ENCODE measurements around the gene DGKQ. TPM values are rescaled to one million over a fixed set of nuclear protein-coding genes. Genes with fewer than 3 reads are reported as not detected.

The DGKQ gene
- total RNA-seq, 1 experiment from 2014 or later = 11.5 TPM

DNA sequence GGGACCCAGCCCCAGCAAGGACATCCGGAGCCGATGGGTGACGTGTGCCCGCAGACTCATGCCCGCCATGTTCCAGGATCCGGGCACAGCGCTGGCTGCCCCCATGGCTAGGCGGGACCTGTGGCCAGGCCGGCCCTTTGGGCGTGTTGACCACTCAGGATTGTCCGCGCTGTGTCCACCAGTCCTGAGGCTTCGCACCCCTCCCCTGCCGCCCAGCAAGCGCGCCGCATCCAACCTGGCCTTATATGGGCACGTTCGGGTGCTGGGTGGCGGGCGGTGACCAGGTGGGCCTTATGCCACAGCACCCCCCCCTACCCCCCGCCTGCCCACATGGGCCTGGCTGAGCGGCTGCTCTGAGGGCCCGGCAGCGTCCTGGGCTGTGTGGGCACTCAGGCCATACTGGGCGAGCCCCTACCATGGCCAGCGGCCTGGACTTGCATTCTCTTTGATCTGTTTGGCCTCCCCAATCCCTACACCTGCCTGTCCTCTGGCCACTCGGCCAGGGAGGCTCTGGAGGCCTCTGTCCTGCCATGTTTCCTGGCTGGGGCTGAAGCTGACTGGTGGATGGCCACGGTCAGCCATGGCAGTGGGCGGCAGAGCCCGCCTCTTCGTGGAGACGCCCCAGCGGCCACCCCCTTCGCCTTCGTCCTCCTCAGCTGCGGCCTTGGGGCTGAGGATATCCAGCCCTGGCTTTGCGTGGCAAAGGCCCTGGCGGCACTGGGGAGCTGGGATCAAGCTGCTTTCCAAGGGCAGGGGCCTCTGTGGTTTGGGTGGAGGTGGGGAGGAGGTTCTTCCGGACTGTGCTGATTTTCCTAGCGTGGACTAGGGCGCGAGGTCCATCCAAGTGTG, 40.1 kb upstream of the DGKQ start:
- Histone ChIP-seq H3K27me3 (ENCODE audit: insufficient read depth, low read depth) (peaks cover 6% of the 10 kb centered on the region; the same call in 1 of the 2 replicates), H3K79me2 (ENCODE audit: low read depth) (no peaks in the 10 kb centered on the region; the same call in 1 of the 2 replicates), H3K9me3 (ENCODE audit: insufficient read depth, low read depth) (no peaks in the 10 kb centered on the region), H4K20me1 (ENCODE audit: insufficient read depth) (peaks cover 2% of the 10 kb centered on the region; the same call in 1 of the 2 replicates), H2AFZ (no peak overlapping the region), H3K4me1 (replicated peaks; ENCODE audit: insufficient read depth) (peaks cover 5% of the 10 kb centered on the region; the same call in 1 of the 2 replicates), H3K36me3 (ENCODE audit: low read depth) (no peaks in the 10 kb centered on the region), H3F3A (ENCODE audit: insufficient read depth, low read depth) (peaks cover 22% of the 10 kb centered on the region; the same call in 1 of the 2 replicates), H3K27ac (no peak overlapping the region), H3K9me2 (ENCODE audit: insufficient read depth) (no peaks in the 10 kb centered on the region), H3K4me3 (no peak overlapping the region), H3K4me2 (no peak overlapping the region)
- BruUV-seq (replicated peaks) = no TSS peak
- TF ChIP-seq, protein P1, sequence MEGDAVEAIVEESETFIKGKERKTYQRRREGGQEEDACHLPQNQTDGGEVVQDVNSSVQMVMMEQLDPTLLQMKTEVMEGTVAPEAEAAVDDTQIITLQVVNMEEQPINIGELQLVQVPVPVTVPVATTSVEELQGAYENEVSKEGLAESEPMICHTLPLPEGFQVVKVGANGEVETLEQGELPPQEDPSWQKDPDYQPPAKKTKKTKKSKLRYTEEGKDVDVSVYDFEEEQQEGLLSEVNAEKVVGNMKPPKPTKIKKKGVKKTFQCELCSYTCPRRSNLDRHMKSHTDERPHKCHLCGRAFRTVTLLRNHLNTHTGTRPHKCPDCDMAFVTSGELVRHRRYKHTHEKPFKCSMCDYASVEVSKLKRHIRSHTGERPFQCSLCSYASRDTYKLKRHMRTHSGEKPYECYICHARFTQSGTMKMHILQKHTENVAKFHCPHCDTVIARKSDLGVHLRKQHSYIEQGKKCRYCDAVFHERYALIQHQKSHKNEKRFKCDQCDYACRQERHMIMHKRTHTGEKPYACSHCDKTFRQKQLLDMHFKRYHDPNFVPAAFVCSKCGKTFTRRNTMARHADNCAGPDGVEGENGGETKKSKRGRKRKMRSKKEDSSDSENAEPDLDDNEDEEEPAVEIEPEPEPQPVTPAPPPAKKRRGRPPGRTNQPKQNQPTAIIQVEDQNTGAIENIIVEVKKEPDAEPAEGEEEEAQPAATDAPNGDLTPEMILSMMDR (conservative IDR thresholded peaks at IDR 0.05) = no peak
- TF ChIP-seq EZH2 (IDR thresholded peaks at IDR 0.05; ENCODE audit: low read depth) = no peak
- intact Hi-C loops (cut with micrococcal nuclease; ENCODE audit: unreplicated experiment) = loop anchor here (5.0 kb wide), 2 partner anchors 234 to 334 kb away; partner anchors contain the start of genes CTBP1 and UVSSA
- POLR2A ChIA-PET (ENCODE audit: unreplicated experiment) = no interaction called here
- CTCF ChIA-PET = no interaction called here
- no peak for DNase-seq

DNA sequence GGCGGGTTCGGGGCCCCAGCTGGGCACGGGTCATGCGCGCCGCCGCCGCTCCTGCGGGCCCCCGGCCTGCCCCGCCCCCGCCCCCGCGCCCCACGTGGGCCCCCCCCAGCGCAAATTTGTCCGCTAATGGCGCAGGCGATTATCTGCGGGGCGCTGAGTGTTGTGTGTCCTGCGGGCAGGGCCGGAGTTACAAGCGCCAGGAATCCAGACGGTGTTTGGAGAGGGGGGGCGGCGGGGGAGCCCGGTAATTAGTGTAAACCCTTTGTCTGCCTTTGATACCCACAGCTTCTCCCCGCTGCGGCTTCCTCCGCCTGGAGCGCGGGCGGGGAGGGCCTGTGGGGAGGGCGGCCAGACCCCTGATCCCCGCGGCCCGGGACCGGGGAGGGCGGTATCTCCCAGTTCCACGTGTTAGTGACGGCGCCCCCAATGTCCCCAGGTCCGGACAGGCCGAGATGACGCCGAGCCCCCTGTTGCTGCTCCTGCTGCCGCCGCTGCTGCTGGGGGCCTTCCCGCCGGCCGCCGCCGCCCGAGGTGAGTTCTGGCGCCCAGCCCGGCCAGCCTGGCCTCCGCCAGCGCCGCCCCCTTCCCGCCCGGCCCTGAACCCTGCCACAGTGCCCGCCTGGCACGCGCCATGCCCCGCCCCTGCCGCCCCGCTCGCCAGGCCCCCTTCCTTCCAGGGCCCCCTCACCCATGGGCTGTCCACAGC, 38.8 kb upstream of the DGKQ start:
- Histone ChIP-seq H3K4me3 (peak overlapping the region; percentile 68), H4K20me1 (ENCODE audit: insufficient read depth) (peaks cover 2% of the 10 kb centered on the region; the same call in 1 of the 2 replicates), H2AFZ (peak overlapping the region; percentile 86), H3K4me1 (replicated peaks; ENCODE audit: insufficient read depth) (peaks cover 5% of the 10 kb centered on the region; the same call in 1 of the 2 replicates), H3K79me2 (ENCODE audit: low read depth) (no peaks in the 10 kb centered on the region; the same call in 1 of the 2 replicates), H3F3A (ENCODE audit: insufficient read depth, low read depth) (peaks cover 25% of the 10 kb centered on the region; the same call in 1 of the 2 replicates), H3K36me3 (ENCODE audit: low read depth) (no peaks in the 10 kb centered on the region), H3K27me3 (ENCODE audit: insufficient read depth, low read depth) (peaks cover 11% of the 10 kb centered on the region; the same call in 1 of the 2 replicates), H3K9me3 (ENCODE audit: insufficient read depth, low read depth) (no peaks in the 10 kb centered on the region), H3K27ac (no peak overlapping the region), H3K4me2 (peak overlapping the region; percentile 86), H3K9me2 (ENCODE audit: insufficient read depth) (no peaks in the 10 kb centered on the region)
- BruUV-seq (replicated peaks) = no TSS peak
- CTCF ChIA-PET = no interaction called here
- intact Hi-C loops (cut with micrococcal nuclease; ENCODE audit: unreplicated experiment) = loop anchor here (5.0 kb wide), 2 partner anchors 235 to 335 kb away; partner anchors contain the start of genes CTBP1 and UVSSA
- DNase-seq = peak; percentile 57 to 58
- no peak for TF ChIP-seq EZH2 (IDR thresholded peaks at IDR 0.05; ENCODE audit: low read depth)
- TF ChIP-seq, protein P1 (conservative IDR thresholded peaks at IDR 0.05) = no peak
- POLR2A ChIA-PET (ENCODE audit: unreplicated experiment) = no interaction called here

DNA sequence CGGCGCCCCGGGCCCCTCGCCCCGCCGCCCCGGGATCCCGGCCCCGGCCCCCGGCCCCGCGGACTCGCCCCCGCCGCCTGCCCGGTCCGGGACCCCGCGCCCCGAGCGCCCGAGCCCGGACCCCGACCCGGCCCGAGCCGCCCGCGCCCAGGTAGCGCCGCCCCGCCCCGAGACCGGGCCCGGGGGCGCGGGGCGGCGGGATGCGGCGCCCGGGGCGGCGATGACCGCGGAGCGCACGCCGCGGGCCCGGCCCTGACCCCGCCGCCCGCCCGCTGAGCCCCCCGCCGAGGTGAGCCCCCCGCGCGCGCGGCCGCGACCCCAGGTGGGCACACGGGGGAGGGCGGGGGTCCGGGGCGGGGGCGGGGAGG, 38.3 kb upstream of the DGKQ start:
- H3F3A ChIP-seq (ENCODE audit: insufficient read depth, low read depth) = peaks cover 29% of the 10 kb centered on the region; the same call in 1 of the 2 replicates
- H3K36me3 ChIP-seq (ENCODE audit: low read depth) = no peaks in the 10 kb centered on the region
- no peak overlapping the region for H2AFZ ChIP-seq
- DNase-seq = no peak
- ChIA-PET POLR2A (ENCODE audit: unreplicated experiment) (no interaction called here), CTCF (no interaction called here)
- H3K4me2 ChIP-seq = no peak overlapping the region
- H3K9me3 ChIP-seq (ENCODE audit: insufficient read depth, low read depth) = no peaks in the 10 kb centered on the region
- intact Hi-C loops (cut with micrococcal nuclease; ENCODE audit: unreplicated experiment) = loop anchor here (5.0 kb wide), 2 partner anchors 236 to 336 kb away; partner anchors contain the start of genes CTBP1 and UVSSA
- peaks cover 11% of the 10 kb centered on the region; the same call in 1 of the 2 replicates for H3K27me3 ChIP-seq (ENCODE audit: insufficient read depth, low read depth)
- no peak for TF ChIP-seq EZH2 (IDR thresholded peaks at IDR 0.05; ENCODE audit: low read depth)
- TF ChIP-seq, protein P1 (conservative IDR thresholded peaks at IDR 0.05) = no peak
- peaks cover 5% of the 10 kb centered on the region; the same call in 1 of the 2 replicates for H3K4me1 ChIP-seq (replicated peaks; ENCODE audit: insufficient read depth)
- H3K79me2 ChIP-seq (ENCODE audit: low read depth) = no peaks in the 10 kb centered on the region; the same call in 1 of the 2 replicates
- no peaks in the 10 kb centered on the region for H3K9me2 ChIP-seq (ENCODE audit: insufficient read depth)
- no peak overlapping the region for H3K27ac ChIP-seq
- BruUV-seq (replicated peaks) = no TSS peak
- H4K20me1 ChIP-seq (ENCODE audit: insufficient read depth) = no peaks in the 10 kb centered on the region; the same call in 1 of the 2 replicates
- no peak overlapping the region for H3K4me3 ChIP-seq

All from PC-9 (cell line).